ENCODE measurements around the gene GRIN3B.

The GRIN3B gene

DNA sequence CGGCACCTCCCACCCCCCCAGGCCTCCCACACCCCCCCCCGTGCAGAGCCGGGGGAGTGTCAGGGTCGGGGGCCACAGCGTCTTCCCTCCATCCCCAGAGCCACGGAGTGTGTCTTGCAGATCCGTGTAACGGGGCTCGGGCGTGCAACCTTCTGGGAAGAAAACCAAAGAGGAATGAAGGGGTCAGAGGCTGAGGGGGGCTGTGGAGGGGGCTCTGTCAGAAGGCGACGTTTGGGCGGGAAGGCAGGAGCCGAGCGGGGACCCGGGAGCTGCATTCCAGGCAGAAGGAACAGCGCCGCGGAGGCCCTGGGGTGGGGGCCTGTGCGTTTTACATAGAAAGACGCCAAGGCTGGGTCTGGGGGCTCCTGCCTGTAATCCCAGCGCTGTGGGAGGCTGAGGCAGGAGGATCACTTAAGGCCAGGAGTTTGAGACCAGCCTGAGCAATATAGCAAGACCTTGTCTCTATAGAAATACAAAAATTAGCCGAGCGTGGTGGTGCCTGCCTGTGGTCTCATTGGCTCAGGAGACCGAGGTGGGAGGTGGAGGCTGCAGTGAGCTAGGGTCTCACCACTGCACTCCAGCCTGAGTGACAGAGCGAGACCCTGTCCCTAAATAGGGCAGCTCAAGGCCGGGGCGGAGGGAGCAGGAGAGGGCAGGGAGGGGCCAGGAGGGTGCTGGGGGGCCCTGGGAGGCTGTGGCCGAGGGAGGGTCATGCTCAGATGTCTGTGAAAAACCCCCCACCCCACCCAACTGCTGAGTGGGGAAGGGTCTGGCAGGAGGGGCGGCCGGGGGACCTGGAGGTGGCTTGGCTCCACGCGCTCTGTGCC, 46.6 kb upstream of the GRIN3B start:
- Histone ChIP-seq H2AK5ac (ENCODE audit: low read length) (peak overlapping the region; percentile 98), H4K8ac (ENCODE audit: low read depth, low read length) (peak overlapping the region; percentile 88), H3K79me1 (ENCODE audit: low read length) (peaks cover 66% of the 10 kb centered on the region), H3K4me3 (ENCODE audit: low read depth, low read length) (no peak overlapping the region), H4K91ac (ENCODE audit: low read depth, low read length) (peak overlapping the region; percentile 92), H3K18ac (ENCODE audit: low read length) (peak overlapping the region; percentile 91), H3K79me2 (ENCODE audit: control insufficient read depth, insufficient read depth, low read length, poor library complexity) (peaks cover 56% of the 10 kb centered on the region), H3K9ac (ENCODE audit: low read length) (no peak overlapping the region), H3K27ac (ENCODE audit: low read depth, low read length) (peak overlapping the region; percentile 99), H2BK12ac (ENCODE audit: low read length) (peak overlapping the region; percentile 90), H3K4ac (ENCODE audit: low read depth, low read length) (peak overlapping the region; percentile 98), H3K27me3 (ENCODE audit: insufficient read depth, low read length) (no peaks in the 10 kb centered on the region), H3K4me1 (ENCODE audit: control insufficient read depth in 1 of 2, insufficient read depth in 2 of 2, low read length in 2 of 2) (peaks cover 59 to 66% of the 10 kb centered on the region in 2 experiments), H3K14ac (ENCODE audit: low read length) (peak overlapping the region; percentile 87), H2AFZ (ENCODE audit: insufficient read depth, low read length, poor library complexity) (peak overlapping the region; percentile 64), H3K4me2 (ENCODE audit: low read length) (peak overlapping the region; percentile 74), H3K9me3 (ENCODE audit: insufficient read depth, low read depth, low read length) (no peaks in the 10 kb centered on the region), H3K36me3 (ENCODE audit: control insufficient read depth in 1 of 2, insufficient read depth in 2 of 2, low read length in 2 of 2) (peaks cover 15 to 24% of the 10 kb centered on the region in 2 experiments), H2BK5ac (ENCODE audit: low read depth, low read length, poor library complexity) (peak overlapping the region; percentile 95), H4K12ac (ENCODE audit: low read depth, low read length) (peak overlapping the region; percentile 37), H2BK120ac (ENCODE audit: insufficient read depth, low read length, poor library complexity) (peak overlapping the region; percentile 97), H3K23ac (ENCODE audit: low read length) (no peak overlapping the region)
- no peak for DNase-seq
- no CpG with 5 or more reads among the region's 33 CpGs for WGBS (ENCODE audit: extremely low coverage, insufficient coverage, insufficient read length)

- peak overlapping the region; percentile 87 for H3K14ac ChIP-seq (ENCODE audit: low read length)
- H2AFZ ChIP-seq (ENCODE audit: insufficient read depth, low read length, poor library complexity): peak overlapping the region; percentile 51
- no peak overlapping the region for H3K23ac ChIP-seq (ENCODE audit: low read length)
- peak overlapping the region; percentile 88 for H4K8ac ChIP-seq (ENCODE audit: low read depth, low read length)
- H3K79me2 ChIP-seq (ENCODE audit: control insufficient read depth, insufficient read depth, low read length, poor library complexity): peaks cover 51% of the 10 kb centered on the region
- peak overlapping the region; percentile 97 for H2BK120ac ChIP-seq (ENCODE audit: insufficient read depth, low read length, poor library complexity)
- no peak overlapping the region for H3K9ac ChIP-seq (ENCODE audit: low read length)
- H3K4me2 ChIP-seq (ENCODE audit: low read length): no peak overlapping the region
- H4K91ac ChIP-seq (ENCODE audit: low read depth, low read length): peak overlapping the region; percentile 92
- WGBS (ENCODE audit: extremely low coverage, insufficient coverage, insufficient read length): no CpG with 5 or more reads among the region's 14 CpGs
- peak overlapping the region; percentile 98 for H2AK5ac ChIP-seq (ENCODE audit: low read length)
- H3K36me3 ChIP-seq (ENCODE audit: control insufficient read depth in 1 of 2, insufficient read depth in 2 of 2, low read length in 2 of 2): peaks cover 17 to 26% of the 10 kb centered on the region in 2 experiments
- H4K12ac ChIP-seq (ENCODE audit: low read depth, low read length): peak overlapping the region; percentile 37
- H2BK12ac ChIP-seq (ENCODE audit: low read length): peak overlapping the region; percentile 90
- H3K18ac ChIP-seq (ENCODE audit: low read length): peak overlapping the region; percentile 91
- H3K79me1 ChIP-seq (ENCODE audit: low read length): peaks cover 66% of the 10 kb centered on the region
- H3K4me3 ChIP-seq (ENCODE audit: low read depth, low read length): no peak overlapping the region
- H3K4me1 ChIP-seq (ENCODE audit: control insufficient read depth in 1 of 2, insufficient read depth in 2 of 2, low read length in 2 of 2): peaks cover 59 to 67% of the 10 kb centered on the region in 2 experiments
- DNase-seq: peak in 1 of 2 donors; percentile 53
- peak overlapping the region; percentile 99 for H3K27ac ChIP-seq (ENCODE audit: low read depth, low read length)
- H3K4ac ChIP-seq (ENCODE audit: low read depth, low read length): peak overlapping the region; percentile 98
- H3K27me3 ChIP-seq (ENCODE audit: insufficient read depth, low read length): no peaks in the 10 kb centered on the region
- peak overlapping the region; percentile 95 for H2BK5ac ChIP-seq (ENCODE audit: low read depth, low read length, poor library complexity)
- no peaks in the 10 kb centered on the region for H3K9me3 ChIP-seq (ENCODE audit: insufficient read depth, low read depth, low read length)
Observed at GRCh38 chr19:954272-954671, 45.9 kb upstream of the GRIN3B start.

DNA sequence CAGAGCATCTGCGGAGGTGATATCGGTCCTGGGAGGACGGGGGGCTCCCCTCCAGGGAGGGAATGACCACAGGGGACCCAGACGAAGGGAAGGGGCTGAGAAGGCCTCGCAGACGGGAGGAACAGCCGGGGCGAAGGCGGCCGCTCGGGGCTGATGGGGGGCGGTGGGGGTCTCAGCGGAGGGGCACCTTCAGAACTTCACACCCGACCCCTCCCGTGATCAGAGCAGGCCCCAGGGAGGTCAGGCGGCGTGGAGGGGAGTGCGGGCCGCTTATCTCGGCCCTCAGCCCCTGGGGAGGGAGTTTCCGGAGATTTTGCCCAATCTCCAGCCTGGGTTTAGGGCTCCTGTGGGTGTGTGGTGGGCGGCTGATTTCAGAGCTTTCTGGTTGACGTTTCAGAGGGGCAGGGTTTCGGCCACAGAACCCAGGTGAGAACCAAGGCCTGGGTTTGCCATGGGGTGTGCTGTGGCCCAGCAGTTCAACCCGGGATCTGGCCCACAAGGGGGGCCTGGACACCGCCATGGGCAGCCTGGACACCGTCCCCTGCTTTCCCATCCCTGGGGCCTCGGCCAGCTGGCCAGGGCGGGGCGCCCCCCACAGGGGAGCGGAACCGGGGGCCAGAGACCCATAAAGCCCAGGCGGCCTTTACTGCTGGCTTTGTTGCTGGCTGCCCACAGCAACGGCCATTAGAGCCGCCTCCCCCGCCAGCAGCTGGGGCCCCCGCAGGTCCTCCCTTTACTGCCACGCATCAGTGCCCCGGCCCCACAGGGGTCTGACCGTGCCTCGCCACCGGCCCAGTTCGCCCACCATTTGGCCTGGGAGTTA, 45.3 kb upstream of the GRIN3B start:
- no peaks in the 10 kb centered on the region for H3K27me3 ChIP-seq (ENCODE audit: insufficient read depth, low read length)
- H3K4me3 ChIP-seq (ENCODE audit: low read depth, low read length): no peak overlapping the region
- H3K4me1 ChIP-seq (ENCODE audit: control insufficient read depth in 1 of 2, insufficient read depth in 2 of 2, low read length in 2 of 2): peaks cover 62 to 72% of the 10 kb centered on the region in 2 experiments
- peak overlapping the region; percentile 90 for H2BK12ac ChIP-seq (ENCODE audit: low read length)
- H3K4me2 ChIP-seq (ENCODE audit: low read length): no peak overlapping the region
- H3K79me1 ChIP-seq (ENCODE audit: low read length): peaks cover 65% of the 10 kb centered on the region
- peak overlapping the region; percentile 92 for H4K91ac ChIP-seq (ENCODE audit: low read depth, low read length)
- H3K23ac ChIP-seq (ENCODE audit: low read length): no peak overlapping the region
- H2BK5ac ChIP-seq (ENCODE audit: low read depth, low read length, poor library complexity): peak overlapping the region; percentile 95
- peak overlapping the region; percentile 98 for H2AK5ac ChIP-seq (ENCODE audit: low read length)
- H3K36me3 ChIP-seq (ENCODE audit: control insufficient read depth in 1 of 2, insufficient read depth in 2 of 2, low read length in 2 of 2): peaks cover 22 to 27% of the 10 kb centered on the region in 2 experiments
- peak overlapping the region; percentile 19 for H4K12ac ChIP-seq (ENCODE audit: low read depth, low read length)
- H3K27ac ChIP-seq (ENCODE audit: low read depth, low read length): peak overlapping the region; percentile 99
- peak overlapping the region; percentile 98 for H3K4ac ChIP-seq (ENCODE audit: low read depth, low read length)
- H2BK120ac ChIP-seq (ENCODE audit: insufficient read depth, low read length, poor library complexity): peak overlapping the region; percentile 97
- no CpG with 5 or more reads among the region's 43 CpGs for WGBS (ENCODE audit: extremely low coverage, insufficient coverage, insufficient read length)
- H3K18ac ChIP-seq (ENCODE audit: low read length): peak overlapping the region; percentile 91
- H3K9me3 ChIP-seq (ENCODE audit: insufficient read depth, low read depth, low read length): no peaks in the 10 kb centered on the region
- DNase-seq: peak; percentile 82 to 85
- peak overlapping the region; percentile 8 for H2AFZ ChIP-seq (ENCODE audit: insufficient read depth, low read length, poor library complexity)
- peak overlapping the region; percentile 87 for H3K14ac ChIP-seq (ENCODE audit: low read length)
- no peak overlapping the region for H3K9ac ChIP-seq (ENCODE audit: low read length)
- H3K79me2 ChIP-seq (ENCODE audit: control insufficient read depth, insufficient read depth, low read length, poor library complexity): peaks cover 54% of the 10 kb centered on the region
- H4K8ac ChIP-seq (ENCODE audit: low read depth, low read length): peak overlapping the region; percentile 88

All from trophoblast cell (in vitro differentiated cells and primary cell).